Mesodermal cell (in vitro differentiated cells): ENCODE data around the gene PRR23E.

Source experiments
- H3K27ac ChIP-seq: 2 replicates; pipeline ENCODE4 v1.7.0; 2013; ENCODE audit warnings: mild to moderate bottlenecking, low read depth, low read length, moderate library complexity; ENCODE audit not compliant: severe bottlenecking
- H3K36me3 ChIP-seq: 2 replicates; pipeline ENCODE4 v1.7.1; 2013; ENCODE audit warnings: mild to moderate bottlenecking, low read length, moderate library complexity; ENCODE audit not compliant: control insufficient read depth, insufficient read depth
- H3K4me1 ChIP-seq: one replicate; pipeline ENCODE4 v1.7.1; 2013; ENCODE audit warnings: mild to moderate bottlenecking, low read length; ENCODE audit not compliant: insufficient read depth, control insufficient read depth, poor library complexity, severe bottlenecking
- H3K4me3 ChIP-seq: 2 replicates; pipeline ENCODE4 v1.7.0; 2013; ENCODE audit warnings: low read length, control low read depth, mild to moderate bottlenecking; ENCODE audit not compliant: insufficient read depth, poor library complexity, severe bottlenecking; ENCODE audit errors: extremely low read depth
- H3K9me3 ChIP-seq: 2 replicates; pipeline ENCODE4 v1.7.1; 2013; ENCODE audit warnings: mild to moderate bottlenecking, low read length, moderate library complexity; ENCODE audit not compliant: control insufficient read depth
- WGBS, 2 experiments: methylation state at CpG; one replicate each; pipeline ENCODE4 v1.1.5; 2013; ENCODE audit warnings: missing lambda C conversion rate in 2 of 2; ENCODE audit not compliant: insufficient coverage in 2 of 2; 5-methylcytosine and 5-hydroxymethylcytosine counted together

Gene PRR23E

DNA sequence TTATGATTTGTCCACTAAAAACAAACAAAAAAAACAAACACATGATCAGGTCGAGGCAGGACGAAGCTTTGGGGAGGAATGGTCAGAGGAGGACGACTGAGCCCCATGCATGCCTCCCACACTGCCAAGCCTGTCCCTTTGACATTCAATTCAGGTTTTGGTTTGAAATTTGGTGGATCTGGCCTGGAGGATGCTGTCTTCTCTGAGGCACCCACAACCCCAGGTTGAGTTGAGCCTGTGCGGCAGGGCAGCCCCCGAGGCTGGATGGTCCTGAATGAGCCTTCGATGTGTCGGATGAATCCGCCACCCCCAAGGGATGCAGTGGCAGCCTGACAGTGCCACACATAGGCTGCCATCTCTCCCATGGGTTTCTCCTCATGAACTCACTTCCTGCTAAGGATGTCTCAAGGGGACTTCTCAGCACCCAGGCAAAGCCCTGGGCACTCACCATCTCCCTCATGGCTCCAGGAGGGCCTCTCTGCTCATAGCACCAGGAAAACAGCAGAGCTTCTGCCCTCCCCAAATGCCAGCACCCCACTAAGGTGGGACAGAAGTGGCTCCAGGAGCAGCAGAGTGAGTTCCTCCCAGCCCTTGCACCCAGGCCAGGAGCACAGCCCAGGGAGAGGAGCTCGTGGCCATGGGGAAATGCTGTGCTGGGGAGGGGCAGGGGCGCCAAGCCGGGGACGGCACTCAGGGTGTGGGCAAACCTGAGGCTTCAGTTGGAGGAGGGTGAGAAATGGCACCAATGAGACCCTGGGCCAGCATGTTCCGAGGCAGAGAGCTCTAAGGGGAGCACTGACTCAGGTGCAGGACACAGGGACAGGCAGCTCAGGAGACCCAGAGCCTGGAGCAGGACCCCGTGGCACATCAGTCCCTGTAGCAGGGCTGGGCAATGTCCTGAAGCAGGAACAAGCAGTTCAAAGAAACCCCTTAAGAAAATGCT is 18.5 kb downstream of the PRR23E start:
- 91% methylated on average over 9 to 12 of the region's 14 CpGs for WGBS, 2 experiments

DNA sequence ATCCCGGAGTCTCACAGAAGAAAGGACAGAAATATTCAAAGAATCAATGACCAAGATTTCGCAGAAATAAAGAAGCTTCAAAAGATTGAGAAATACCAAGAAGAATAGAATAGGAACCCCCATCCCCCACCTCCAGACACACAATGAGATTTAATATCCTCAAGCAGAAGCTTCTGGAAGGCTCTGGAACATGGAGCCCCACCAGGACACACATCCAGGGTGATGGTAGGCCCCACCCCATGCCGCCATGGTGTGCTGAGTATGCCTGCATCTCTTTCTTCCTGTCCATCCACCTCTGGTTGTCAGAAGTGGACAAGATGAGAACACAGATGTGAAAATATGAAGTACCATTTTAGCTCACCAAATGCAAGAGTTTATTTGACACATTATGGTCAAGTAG is 19.3 kb downstream of the PRR23E start:
- Histone ChIP-seq H3K4me1 (peaks cover 3% of the 10 kb centered on the region), H3K27ac (no peak overlapping the region), H3K4me3 (no peak overlapping the region), H3K9me3 (no peaks in the 10 kb centered on the region), H3K36me3 (no peaks in the 10 kb centered on the region)
- WGBS, 2 experiments, result 100% methylated on average over 2 of the region's 3 CpGs; no CpG with 5 or more reads in 1 of the 2 experiments

More for the DNA sequence above, 18.5 kb downstream of the PRR23E start:
- Histone ChIP-seq H3K27ac (no peak overlapping the region), H3K36me3 (no peaks in the 10 kb centered on the region), H3K4me1 (peaks cover 3% of the 10 kb centered on the region), H3K4me3 (no peak overlapping the region), H3K9me3 (no peaks in the 10 kb centered on the region)

DNA sequence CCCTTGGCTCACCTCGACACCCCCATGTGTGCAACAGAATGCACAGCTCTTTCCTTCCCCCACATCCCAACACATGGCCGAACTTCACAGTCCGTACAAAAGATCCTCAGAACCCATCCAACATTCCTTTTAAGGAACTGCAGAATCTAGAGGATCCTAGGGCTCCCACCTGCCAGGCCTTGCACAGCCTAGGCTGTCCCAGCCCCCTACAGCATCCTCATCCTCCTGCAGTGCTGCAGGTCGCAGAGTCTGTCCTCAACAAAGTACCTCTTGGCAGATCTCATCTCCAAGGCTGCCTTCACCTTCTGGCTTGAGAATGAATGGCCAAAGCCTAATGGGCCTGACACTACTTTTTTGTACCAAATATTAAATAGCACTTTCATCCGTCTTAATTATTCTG is 19.8 kb downstream of the PRR23E start:
- H3K9me3 ChIP-seq, result no peaks in the 10 kb centered on the region
- WGBS, 2 experiments, result 87 to 94% methylated on average over 5 of the region's 5 CpGs
- H3K4me1 ChIP-seq, result peaks cover 3% of the 10 kb centered on the region
- H3K27ac ChIP-seq, result no peak overlapping the region
- H3K36me3 ChIP-seq, result no peaks in the 10 kb centered on the region
- no peak overlapping the region for H3K4me3 ChIP-seq

DNA sequence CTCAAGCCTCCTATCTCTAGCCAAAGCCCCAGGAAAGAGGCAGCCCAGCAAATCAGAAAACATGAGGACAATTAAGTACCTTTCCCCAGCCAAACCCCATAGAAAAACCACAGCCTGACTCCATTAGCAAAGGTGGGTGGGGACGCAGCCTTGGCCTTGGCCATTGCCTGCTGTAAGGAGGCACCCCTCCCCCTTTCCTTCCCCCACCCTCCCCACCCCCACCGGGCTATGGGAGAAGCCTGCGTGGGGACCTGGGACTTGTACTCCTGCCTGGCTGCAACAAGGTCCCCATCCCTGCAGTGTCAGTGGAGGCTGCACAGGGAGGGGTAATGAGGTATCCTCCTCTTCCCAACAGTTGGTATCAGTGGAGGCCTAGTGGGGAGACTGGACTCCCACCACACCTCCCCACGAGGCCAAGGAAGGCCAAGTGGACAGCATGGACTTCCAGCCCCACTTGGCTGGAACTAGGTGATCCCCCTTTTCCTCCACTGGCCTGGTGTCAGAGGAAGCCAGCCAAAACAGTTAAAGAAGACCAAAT is 20.5 kb downstream of the PRR23E start:
- no peak overlapping the region for H3K4me3 ChIP-seq
- no peaks in the 10 kb centered on the region for H3K9me3 ChIP-seq
- no peak overlapping the region for H3K27ac ChIP-seq
- peaks cover 3% of the 10 kb centered on the region for H3K4me1 ChIP-seq
- 86% methylated on average over 1 of the region's 4 CpGs; no CpG with 5 or more reads in 1 of the 2 experiments for WGBS, 2 experiments
- no peaks in the 10 kb centered on the region for H3K36me3 ChIP-seq

DNA sequence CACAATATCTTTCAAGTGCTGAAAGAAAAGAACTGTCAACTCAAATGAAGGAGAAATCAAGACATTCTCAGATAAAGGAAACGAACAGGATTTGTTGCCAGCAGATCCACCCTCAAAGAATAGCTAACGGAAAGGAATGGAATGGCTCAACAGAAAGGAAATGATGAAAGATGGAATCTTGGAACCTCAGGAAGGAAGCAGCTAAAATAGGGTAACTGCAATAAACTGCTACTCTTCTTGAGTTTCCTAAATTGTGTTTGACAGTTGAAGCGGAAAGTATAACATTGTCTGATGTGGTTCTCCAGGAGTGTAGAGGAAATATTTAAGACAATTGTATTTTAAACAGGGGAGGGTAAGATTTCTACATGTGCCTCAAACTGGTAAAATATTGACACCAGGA is 22.0 kb downstream of the PRR23E start:
- Histone ChIP-seq H3K9me3 (no peaks in the 10 kb centered on the region), H3K4me3 (no peak overlapping the region)
- 76 to 83% methylated on average over 3 of the region's 3 CpGs for WGBS, 2 experiments

DNA sequence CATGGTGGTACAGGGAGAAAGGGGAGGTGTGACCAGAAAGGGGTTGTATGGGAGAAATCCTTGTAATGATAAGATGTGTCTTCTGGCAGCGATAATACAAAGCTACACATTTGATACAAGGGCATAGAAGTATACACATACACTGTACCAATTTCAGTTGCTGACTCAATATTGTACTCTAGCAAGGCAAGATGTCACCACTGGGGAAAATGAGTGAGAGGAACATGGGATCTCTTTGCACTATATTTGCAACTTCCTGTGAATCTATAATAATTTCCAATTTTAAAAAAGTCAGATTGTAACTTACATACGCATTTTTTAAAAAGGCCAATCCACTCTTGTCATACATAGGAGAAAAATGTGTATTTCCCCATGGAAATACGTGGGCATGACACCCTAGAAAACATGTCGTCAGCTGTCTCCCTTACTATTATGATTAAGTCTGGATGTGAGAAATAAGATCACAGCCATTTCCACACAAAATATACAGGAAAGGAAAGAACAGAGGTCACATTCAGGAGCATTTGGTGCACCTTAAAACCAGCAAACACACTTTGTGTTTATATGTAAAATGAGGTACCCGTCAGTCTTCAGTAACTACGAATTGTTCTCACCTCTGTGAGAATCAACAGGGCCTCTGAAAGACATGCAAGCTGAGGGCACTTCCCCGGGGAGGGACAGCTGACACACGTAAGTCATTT is 22.9 kb downstream of the PRR23E start:
- H3K4me3 ChIP-seq, result no peak overlapping the region
- H3K4me1 ChIP-seq, result peaks cover 3% of the 10 kb centered on the region
- no peak overlapping the region for H3K27ac ChIP-seq
- H3K9me3 ChIP-seq, result no peaks in the 10 kb centered on the region
- WGBS, 2 experiments, result 56 to 69% methylated on average over 3 to 6 of the region's 8 CpGs
- no peaks in the 10 kb centered on the region for H3K36me3 ChIP-seq

More for the DNA sequence above, 22.0 kb downstream of the PRR23E start:
- H3K36me3 ChIP-seq, result no peaks in the 10 kb centered on the region
- H3K4me1 ChIP-seq, result peaks cover 3% of the 10 kb centered on the region
- no peak overlapping the region for H3K27ac ChIP-seq

DNA sequence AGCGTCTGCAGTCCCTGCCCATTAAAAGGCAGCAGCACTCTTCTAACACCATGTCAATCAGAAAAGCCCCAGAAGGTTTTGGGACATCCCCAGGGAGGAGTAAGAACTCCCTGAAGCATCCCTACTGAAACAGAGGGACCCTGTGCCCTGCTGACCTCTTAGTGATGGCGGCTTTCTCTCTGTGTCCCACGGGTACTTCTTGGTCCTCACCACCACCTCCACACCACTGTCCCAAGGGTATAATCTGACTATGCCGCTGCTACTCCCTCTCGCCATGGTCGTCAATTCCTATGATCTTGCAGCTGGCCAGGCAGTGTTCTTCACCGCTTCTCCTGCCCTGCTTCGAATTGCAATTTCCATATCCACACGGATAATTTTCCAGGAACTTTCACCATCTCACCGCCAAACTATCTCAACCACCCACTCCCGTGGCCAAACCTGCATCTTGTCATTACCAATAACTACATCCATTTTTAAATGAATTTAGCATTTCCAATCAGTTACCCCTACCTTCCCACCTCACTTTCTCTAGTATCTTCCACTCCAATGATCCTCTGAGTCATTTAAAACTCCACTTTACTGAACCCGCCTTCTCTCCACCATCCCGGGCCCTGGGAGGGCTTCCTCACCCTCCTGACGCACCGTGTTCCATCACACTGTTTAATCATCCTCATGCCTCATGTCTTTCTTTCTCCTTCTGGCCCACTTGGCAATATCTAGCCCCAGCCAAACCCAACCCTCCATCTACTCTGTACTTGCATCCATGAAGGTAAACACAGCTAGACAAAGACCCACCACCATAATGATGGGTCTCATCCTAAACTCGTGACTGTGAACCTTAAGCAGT is 23.7 kb downstream of the PRR23E start:
- no peaks in the 10 kb centered on the region for H3K36me3 ChIP-seq
- peaks cover 3% of the 10 kb centered on the region for H3K4me1 ChIP-seq
- 91 to 92% methylated on average over 16 of the region's 16 CpGs for WGBS, 2 experiments
- H3K4me3 ChIP-seq, result no peak overlapping the region
- no peaks in the 10 kb centered on the region for H3K9me3 ChIP-seq
- H3K27ac ChIP-seq, result no peak overlapping the region

DNA sequence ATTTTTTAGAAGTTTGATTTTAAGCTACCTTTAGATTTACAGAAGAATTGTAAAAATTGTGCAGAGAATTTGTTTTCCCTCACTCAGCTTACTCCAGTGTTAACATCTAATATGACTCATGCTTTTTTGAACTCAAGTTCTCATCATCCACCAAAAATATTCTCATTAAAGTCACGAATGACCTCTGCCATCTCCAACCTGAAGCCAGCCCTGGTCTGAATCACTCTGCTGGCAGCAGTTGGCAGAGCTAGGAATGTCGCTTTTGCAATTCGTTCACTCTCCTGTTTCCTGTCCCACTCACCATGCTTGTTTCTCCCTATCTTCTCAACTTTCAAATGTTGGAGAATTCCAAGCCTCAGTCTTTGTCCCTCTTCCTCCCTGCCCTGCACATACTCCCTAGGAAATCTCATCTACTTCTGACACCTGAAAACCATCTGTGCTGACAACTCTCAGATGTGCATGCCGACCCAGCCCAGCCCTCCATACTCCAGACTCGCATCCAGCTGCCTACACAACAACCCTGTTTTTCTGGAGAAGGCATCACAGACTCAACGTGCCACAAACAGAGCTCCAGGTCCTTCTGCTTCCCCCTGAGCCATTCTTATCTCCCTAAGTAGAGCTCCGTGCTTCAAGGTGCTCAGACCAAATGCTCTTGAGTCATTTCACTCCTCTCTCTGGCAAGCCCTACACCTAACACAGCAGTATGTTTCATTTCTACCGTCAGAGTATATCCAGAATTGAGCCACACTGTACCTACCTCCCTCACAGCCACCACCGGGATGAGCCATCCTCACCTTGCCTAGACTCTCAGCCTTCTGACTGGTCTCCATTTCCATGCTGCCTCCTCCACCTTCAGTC is 24.9 kb downstream of the PRR23E start:
- Histone ChIP-seq H3K4me3 (no peak overlapping the region), H3K27ac (no peak overlapping the region), H3K9me3 (no peaks in the 10 kb centered on the region), H3K36me3 (no peaks in the 10 kb centered on the region), H3K4me1 (peaks cover 3% of the 10 kb centered on the region)
- WGBS, 2 experiments, result 88 to 95% methylated on average over 9 of the region's 9 CpGs

DNA sequence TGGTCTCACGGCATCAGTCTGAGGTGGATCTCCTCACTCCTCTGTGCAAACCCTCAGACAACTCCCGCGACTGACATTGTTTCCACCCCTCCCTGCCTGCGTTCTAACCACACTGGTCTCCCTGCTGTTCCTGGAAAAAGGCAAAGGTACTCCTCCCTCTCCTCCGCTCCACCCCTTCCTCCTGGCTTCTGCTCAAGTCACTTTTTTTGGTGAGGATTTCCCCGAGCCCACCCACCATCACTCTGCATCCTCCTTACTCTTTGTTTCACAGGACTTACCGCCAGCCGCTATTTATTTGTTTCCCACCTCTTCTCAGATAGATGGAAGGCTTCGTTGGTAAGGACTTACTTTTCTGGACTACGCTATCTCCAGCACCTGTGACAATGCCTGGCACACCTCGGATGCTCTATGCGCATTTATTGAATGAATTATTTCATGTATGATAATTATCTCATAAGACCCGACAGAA is 25.6 kb downstream of the PRR23E start:
- Histone ChIP-seq H3K4me3 (no peak overlapping the region), H3K9me3 (no peaks in the 10 kb centered on the region), H3K36me3 (no peaks in the 10 kb centered on the region), H3K27ac (no peak overlapping the region), H3K4me1 (peaks cover 3% of the 10 kb centered on the region)
- WGBS, 2 experiments, result 75 to 77% methylated on average over 6 to 10 of the region's 13 CpGs
